Measurements from ENCODE around the gene MEX3B. TPM values are rescaled to one million over a fixed set of nuclear protein-coding genes. Genes with fewer than 3 reads are reported as not detected.

Gene MEX3B
- total RNA-seq, 5 donors from 2014 or later (not counting 1 experiment from before 2014, with no cell fraction given): 1.5 to 2.8 (median 1.6) TPM

GRCh38 chr15:82081914-82082762 lies 36.3 kb upstream of the MEX3B start:
- DNase-seq (no peak), ATAC-seq (replicated peaks in 1 of 4) (no peak)
- no peaks in the 10 kb centered on the region for H3K4me1 ChIP-seq (ENCODE audit: control insufficient read depth in 1 of 2, extremely low read depth in 1 of 2, insufficient read depth in 2 of 2, low read length in 2 of 2)
- Mint-ChIP-seq H3K4me3 (no peak overlapping the region), H3K27ac (no peak overlapping the region), H3K9me3 (no peaks in the 10 kb centered on the region), H3K27me3 (peaks cover 20 to 31% of the 10 kb centered on the region in 2 donors), H3K36me3 (no peaks in the 10 kb centered on the region), H3K4me1 (no peaks in the 10 kb centered on the region)
- WGBS (ENCODE audit: insufficient coverage): 61% methylated on average over 3 of the region's 14 CpGs
- H3K27ac ChIP-seq (ENCODE audit: low read length): no peak overlapping the region
- ChIA-PET POLR2A (no interaction called here), CTCF (interaction anchor here in 1 of 2 donors (0.6 kb wide), 2 partner anchors 20 to 816 kb away, joined by 3 to 4 read pairs; no protein-coding TSS in a partner anchor)
- H3K27me3 ChIP-seq (replicated peaks in 1 of 2; ENCODE audit: control insufficient read depth in 2 of 2, extremely low read depth in 1 of 2, insufficient read depth in 2 of 2, low read length in 1 of 2): peaks cover 0 to 37% of the 10 kb centered on the region in 2 experiments
- no peaks in the 10 kb centered on the region for H3K36me3 ChIP-seq (ENCODE audit: control insufficient read depth in 2 of 2, extremely low read depth in 1 of 2, insufficient read depth in 1 of 2, low read length in 1 of 2)
- H3K4me3 ChIP-seq (ENCODE audit: control insufficient read depth in 1 of 2, extremely low read depth in 1 of 2, low read length in 1 of 2): no peak overlapping the region
- H3K9me3 ChIP-seq: no peaks in the 10 kb centered on the region

GRCh38 chr15:82080774-82081173 lies 35.0 kb upstream of the MEX3B start:
- H3K4me3 ChIP-seq (ENCODE audit: control insufficient read depth in 1 of 2, extremely low read depth in 1 of 2, low read length in 1 of 2): no peak overlapping the region
- Mint-ChIP-seq H3K4me3 (no peak overlapping the region), H3K27me3 (peaks cover 27 to 33% of the 10 kb centered on the region in 2 donors), H3K9me3 (no peaks in the 10 kb centered on the region), H3K36me3 (no peaks in the 10 kb centered on the region), H3K4me1 (no peaks in the 10 kb centered on the region), H3K27ac (no peak overlapping the region)
- no peaks in the 10 kb centered on the region for H3K36me3 ChIP-seq (ENCODE audit: control insufficient read depth in 2 of 2, extremely low read depth in 1 of 2, insufficient read depth in 1 of 2, low read length in 1 of 2)
- DNase-seq (no peak), ATAC-seq (replicated peaks in 1 of 4) (no peak)
- H3K27ac ChIP-seq (ENCODE audit: low read length): no peak overlapping the region
- no peaks in the 10 kb centered on the region for H3K4me1 ChIP-seq (ENCODE audit: control insufficient read depth in 1 of 2, extremely low read depth in 1 of 2, insufficient read depth in 2 of 2, low read length in 2 of 2)
- CTCF ChIA-PET: interaction anchor here in 1 of 2 donors (1.0 kb wide), 1 partner anchor 28 kb away, joined by 3 read pairs; no protein-coding TSS in a partner anchor
- peaks cover 0 to 31% of the 10 kb centered on the region in 2 experiments for H3K27me3 ChIP-seq (replicated peaks in 1 of 2; ENCODE audit: control insufficient read depth in 2 of 2, extremely low read depth in 1 of 2, insufficient read depth in 2 of 2, low read length in 1 of 2)
- no peaks in the 10 kb centered on the region for H3K9me3 ChIP-seq
- WGBS (ENCODE audit: insufficient coverage): 84% methylated on average over 2 of the region's 6 CpGs
- POLR2A ChIA-PET: no interaction called here

- no peaks in the 10 kb centered on the region for H3K4me1 ChIP-seq (ENCODE audit: control insufficient read depth in 1 of 2, extremely low read depth in 1 of 2, insufficient read depth in 2 of 2, low read length in 2 of 2)
- H3K9me3 Mint-ChIP-seq: no peaks in the 10 kb centered on the region
- H3K36me3 ChIP-seq (ENCODE audit: control insufficient read depth in 2 of 2, extremely low read depth in 1 of 2, insufficient read depth in 1 of 2, low read length in 1 of 2): no peaks in the 10 kb centered on the region
- no peak overlapping the region for H3K4me3 ChIP-seq (ENCODE audit: control insufficient read depth in 1 of 2, extremely low read depth in 1 of 2, low read length in 1 of 2)
- H3K36me3 Mint-ChIP-seq: no peaks in the 10 kb centered on the region
- H3K4me3 Mint-ChIP-seq: no peak overlapping the region
- WGBS (ENCODE audit: insufficient coverage): no CpG with 5 or more reads among the region's 5 CpGs
- POLR2A ChIA-PET: no interaction called here
- CTCF ChIA-PET: no interaction called here
- H3K4me1 Mint-ChIP-seq: no peaks in the 10 kb centered on the region
- H3K27me3 ChIP-seq (replicated peaks in 1 of 2; ENCODE audit: control insufficient read depth in 2 of 2, extremely low read depth in 1 of 2, insufficient read depth in 2 of 2, low read length in 1 of 2): peaks cover 0 to 30% of the 10 kb centered on the region in 2 experiments
- no peak overlapping the region for H3K27ac ChIP-seq (ENCODE audit: low read length)
- H3K27ac Mint-ChIP-seq: no peak overlapping the region
- H3K27me3 Mint-ChIP-seq: peaks cover 26 to 28% of the 10 kb centered on the region in 2 donors
- no peaks in the 10 kb centered on the region for H3K9me3 ChIP-seq
- DNase-seq (no peak), ATAC-seq (replicated peaks in 1 of 4) (no peak)
These were observed 33.9 kb upstream of the MEX3B start for GRCh38 chr15:82079736-82080135.

GRCh38 chr15:82074610-82075009 lies 28.8 kb upstream of the MEX3B start:
- Histone ChIP-seq H3K27me3 (replicated peaks in 1 of 2; ENCODE audit: control insufficient read depth in 2 of 2, extremely low read depth in 1 of 2, insufficient read depth in 2 of 2, low read length in 1 of 2) (peaks cover 0 to 30% of the 10 kb centered on the region in 2 experiments), H3K9me3 (no peaks in the 10 kb centered on the region), H3K27ac (ENCODE audit: low read length) (no peak overlapping the region), H3K4me3 (ENCODE audit: control insufficient read depth in 1 of 2, extremely low read depth in 1 of 2, low read length in 1 of 2) (no peak overlapping the region), H3K36me3 (ENCODE audit: control insufficient read depth in 2 of 2, extremely low read depth in 1 of 2, insufficient read depth in 1 of 2, low read length in 1 of 2) (no peaks in the 10 kb centered on the region), H3K4me1 (ENCODE audit: control insufficient read depth in 1 of 2, extremely low read depth in 1 of 2, insufficient read depth in 2 of 2, low read length in 2 of 2) (no peaks in the 10 kb centered on the region)
- ATAC-seq (replicated peaks in 1 of 4) (no peak), DNase-seq (no peak)
- ChIA-PET CTCF (interaction anchor here in 1 of 2 donors (0.6 kb wide), 2 partner anchors 35 to 829 kb away, joined by 3 to 10 read pairs; no protein-coding TSS in a partner anchor), POLR2A (no interaction called here)
- Mint-ChIP-seq H3K4me1 (no peaks in the 10 kb centered on the region), H3K4me3 (no peak overlapping the region), H3K27ac (no peak overlapping the region), H3K9me3 (no peaks in the 10 kb centered on the region), H3K36me3 (no peaks in the 10 kb centered on the region), H3K27me3 (peaks cover 17 to 23% of the 10 kb centered on the region in 2 donors)
- no CpG with 5 or more reads among the region's 1 CpG for WGBS (ENCODE audit: insufficient coverage)

GRCh38 chr15:82072926-82073537 lies 27.2 kb upstream of the MEX3B start:
- Mint-ChIP-seq H3K4me3 (no peak overlapping the region), H3K9me3 (no peaks in the 10 kb centered on the region), H3K4me1 (no peaks in the 10 kb centered on the region), H3K27ac (no peak overlapping the region), H3K27me3 (peaks cover 16 to 20% of the 10 kb centered on the region in 2 donors), H3K36me3 (no peaks in the 10 kb centered on the region)
- WGBS (ENCODE audit: insufficient coverage): 84% methylated on average over 5 of the region's 5 CpGs
- ChIA-PET CTCF (no interaction called here), POLR2A (no interaction called here)
- no peak for ATAC-seq (replicated peaks in 1 of 4)
- Histone ChIP-seq H3K27ac (ENCODE audit: low read length) (no peak overlapping the region), H3K4me3 (ENCODE audit: control insufficient read depth in 1 of 2, extremely low read depth in 1 of 2, low read length in 1 of 2) (no peak overlapping the region), H3K4me1 (ENCODE audit: control insufficient read depth in 1 of 2, extremely low read depth in 1 of 2, insufficient read depth in 2 of 2, low read length in 2 of 2) (no peaks in the 10 kb centered on the region), H3K36me3 (ENCODE audit: control insufficient read depth in 2 of 2, extremely low read depth in 1 of 2, insufficient read depth in 1 of 2, low read length in 1 of 2) (no peaks in the 10 kb centered on the region), H3K27me3 (replicated peaks in 1 of 2; ENCODE audit: control insufficient read depth in 2 of 2, extremely low read depth in 1 of 2, insufficient read depth in 2 of 2, low read length in 1 of 2) (peaks cover 0 to 21% of the 10 kb centered on the region in 2 experiments), H3K9me3 (no peaks in the 10 kb centered on the region)
- no peak for DNase-seq

- Histone ChIP-seq H3K27me3 (replicated peaks in 1 of 2; ENCODE audit: control insufficient read depth in 2 of 2, extremely low read depth in 1 of 2, insufficient read depth in 2 of 2, low read length in 1 of 2) (peaks cover 0 to 16% of the 10 kb centered on the region in 2 experiments), H3K4me1 (ENCODE audit: control insufficient read depth in 1 of 2, extremely low read depth in 1 of 2, insufficient read depth in 2 of 2, low read length in 2 of 2) (no peaks in the 10 kb centered on the region), H3K36me3 (ENCODE audit: control insufficient read depth in 2 of 2, extremely low read depth in 1 of 2, insufficient read depth in 1 of 2, low read length in 1 of 2) (no peaks in the 10 kb centered on the region), H3K9me3 (no peaks in the 10 kb centered on the region), H3K4me3 (ENCODE audit: control insufficient read depth in 1 of 2, extremely low read depth in 1 of 2, low read length in 1 of 2) (no peak overlapping the region), H3K27ac (ENCODE audit: low read length) (no peak overlapping the region)
- Mint-ChIP-seq H3K36me3 (no peaks in the 10 kb centered on the region), H3K9me3 (no peaks in the 10 kb centered on the region), H3K4me1 (peaks cover 0 to 5% (median 3%) of the 10 kb centered on the region in 3 donors), H3K27me3 (peaks cover 32 to 42% of the 10 kb centered on the region in 2 donors), H3K4me3 (no peak overlapping the region), H3K27ac (no peak overlapping the region)
- 100% methylated on average over 2 of the region's 4 CpGs for WGBS (ENCODE audit: insufficient coverage)
- no peak for ATAC-seq (replicated peaks in 1 of 4)
- POLR2A ChIA-PET: no interaction called here
- CTCF ChIA-PET: no interaction called here
- no peak for DNase-seq
These were observed 20.6 kb upstream of the MEX3B start for GRCh38 chr15:82066455-82066854.
